Breast epithelium (tissue), 4 donors: ENCODE results near the gene CNNM4. TPM values are rescaled to one million over a fixed set of nuclear protein-coding genes. Genes with fewer than 3 reads are reported as not detected.

Experiments used
- DNase-seq, 2 donors: peaks; one replicate each; pipeline ENCODE4 v3.0.0-alpha.2; 2019; ENCODE audit warnings: low spot score in 2 of 2
- H3K27ac ChIP-seq, 2 donors: fragments of 200-600 bp; sonication (generic) in 1 of 2; one replicate each; pipeline ENCODE4 v1.5.1; 2016 to 2019; ENCODE audit warnings: mild to moderate bottlenecking in 1 of 2
- H3K27me3 ChIP-seq, 2 donors: fragments of 200-600 bp; sonication (generic) in 1 of 2; one replicate each; pipeline versions ENCODE4 v1.5.1 to v1.6.0; 2017 to 2019; ENCODE audit warnings: control low read depth in 1 of 2, mild to moderate bottlenecking in 1 of 2
- H3K36me3 ChIP-seq: fragments of 200-600 bp; one replicate; pipeline ENCODE4 v1.5.1; 2019
- H3K4me1 ChIP-seq, 2 donors: fragments of 200-600 bp; sonication (generic); one replicate each; pipeline ENCODE4 v1.5.1; 2016 to 2019; ENCODE audit warnings: control low read depth in 1 of 2
- H3K4me3 ChIP-seq, 3 donors: fragments of 200-600 bp; sonication (generic); 1 replicate in 2 of 3; 2 replicates in 1 of 3; pipeline ENCODE4 v1.5.1; 2016 to 2019; ENCODE audit warnings: mild to moderate bottlenecking in 3 of 3, moderate library complexity in 2 of 3
- H3K9me3 ChIP-seq, 2 donors: fragments of 200-600 bp; sonication (generic) in 1 of 2; one replicate each; pipeline ENCODE4 v1.5.1; 2016 to 2019; ENCODE audit warnings: control low read depth in 1 of 2
- CTCF ChIP-seq, 3 donors: fragments of 450-650 bp; IDR thresholded peaks; one replicate each; pipeline ENCODE4 v1.5.1; 2016 to 2017; ENCODE audit warnings: antibody characterized with exemption in 3 of 3, mild to moderate bottlenecking in 3 of 3, moderate library complexity in 3 of 3
- POLR2A ChIP-seq: fragments of 450-650 bp; IDR thresholded peaks from one replicate; pipeline ENCODE4 v1.6.1; 2016; ENCODE audit warnings: antibody characterized with exemption, mild to moderate bottlenecking, moderate library complexity
- POLR2AphosphoS5 ChIP-seq, 3 donors: sonication (generic); formaldehyde crosslinking; IDR thresholded peaks; one replicate each; pipeline ENCODE4 v1.6.1; 2017; ENCODE audit warnings: antibody characterized with exemption in 3 of 3
- intact Hi-C: fragments of 100-400 bp; cut with DNase I; formaldehyde crosslinking; loops from one replicate; pipeline ENCODE4 v1.15.1; 2023; ENCODE audit warnings: low total_unique reads
- total RNA-seq, 3 donors: library from RNA; depleted of rRNA; stranded (reverse); fragments of >200 nt; gene quantifications; one replicate each; pipeline ENCODE4 v1.1.0, GENCODE V29; 2016

Gene CNNM4
- total RNA-seq, 3 donors from 2014 or later = 2.7 to 12.1 (median 9.5) TPM

GRCh38 chr2:96846825-96847224 is 86.1 kb downstream of the CNNM4 start:
- no peak overlapping the region for H3K4me3 ChIP-seq
- TF ChIP-seq POLR2A = no peak
- TF ChIP-seq CTCF (IDR thresholded peaks at IDR 0.05) = no peak
- TF ChIP-seq POLR2AphosphoS5 (IDR thresholded peaks at IDR 0.05) = no peak
- no peaks in the 10 kb centered on the region for H3K4me1 ChIP-seq
- intact Hi-C loops = no loop called here
- H3K9me3 ChIP-seq = no peaks in the 10 kb centered on the region
- no peaks in the 10 kb centered on the region for H3K36me3 ChIP-seq
- H3K27me3 ChIP-seq = no peaks in the 10 kb centered on the region
- DNase-seq = no peak
- no peak overlapping the region for H3K27ac ChIP-seq

GRCh38 chr2:96847586-96847985 is 86.9 kb downstream of the CNNM4 start:
- Histone ChIP-seq H3K27ac (no peak overlapping the region), H3K36me3 (no peaks in the 10 kb centered on the region), H3K4me3 (no peak overlapping the region), H3K9me3 (no peaks in the 10 kb centered on the region), H3K27me3 (no peaks in the 10 kb centered on the region), H3K4me1 (no peaks in the 10 kb centered on the region)
- no peak for TF ChIP-seq POLR2A
- TF ChIP-seq POLR2AphosphoS5 (IDR thresholded peaks at IDR 0.05) = no peak
- TF ChIP-seq CTCF (IDR thresholded peaks at IDR 0.05) = no peak
- DNase-seq = no peak
- intact Hi-C loops = no loop called here

DNA sequence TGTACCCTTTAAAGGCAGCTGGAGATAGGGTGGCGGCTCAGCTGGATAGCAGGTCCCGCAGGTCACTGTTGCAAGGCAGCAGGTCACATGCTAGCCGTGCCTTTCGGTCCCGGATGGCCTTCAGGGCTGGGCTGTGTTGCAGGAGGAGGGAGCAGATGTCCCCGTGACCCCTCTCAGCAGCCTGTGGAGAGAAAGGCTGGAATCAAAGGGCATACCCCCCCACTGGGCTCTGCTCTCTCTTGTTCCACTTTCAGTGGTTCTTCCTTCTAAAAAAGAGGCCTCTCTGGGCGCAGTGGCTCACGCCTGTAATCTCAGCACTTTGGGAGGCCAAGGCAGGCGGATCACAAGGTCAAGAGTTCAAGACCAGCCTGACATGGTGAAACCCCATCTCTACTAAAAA is 87.6 kb downstream of the CNNM4 start:
- H3K27me3 ChIP-seq = no peaks in the 10 kb centered on the region
- H3K4me3 ChIP-seq = no peak overlapping the region
- H3K27ac ChIP-seq = no peak overlapping the region
- no peaks in the 10 kb centered on the region for H3K4me1 ChIP-seq
- intact Hi-C loops = no loop called here
- no peak for DNase-seq
- no peak for TF ChIP-seq POLR2A
- no peak for TF ChIP-seq CTCF (IDR thresholded peaks at IDR 0.05)
- no peak for TF ChIP-seq POLR2AphosphoS5 (IDR thresholded peaks at IDR 0.05)
- H3K36me3 ChIP-seq = no peaks in the 10 kb centered on the region
- no peaks in the 10 kb centered on the region for H3K9me3 ChIP-seq

DNA sequence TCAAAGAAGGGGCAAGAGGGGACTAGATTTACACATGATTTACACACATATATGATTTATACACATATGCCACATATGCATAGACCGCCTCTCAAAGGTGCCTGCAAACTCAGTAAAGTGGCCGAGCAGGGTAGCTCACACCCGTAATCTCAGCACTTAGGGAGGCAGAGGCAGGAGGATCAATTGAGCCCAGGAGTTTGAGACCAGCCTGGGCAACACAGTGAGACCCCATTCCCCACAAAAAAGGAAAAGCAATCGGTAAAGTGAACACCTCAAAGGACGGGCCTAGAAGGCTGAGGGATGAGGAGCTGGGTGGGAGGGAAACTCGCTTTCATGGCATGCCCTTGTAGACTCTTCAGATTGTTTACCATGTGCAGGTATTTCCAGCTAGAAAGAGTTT is 92.0 kb downstream of the CNNM4 start:
- no peaks in the 10 kb centered on the region for H3K27me3 ChIP-seq
- H3K9me3 ChIP-seq = no peaks in the 10 kb centered on the region
- no peak overlapping the region for H3K4me3 ChIP-seq
- intact Hi-C loops = no loop called here
- no peak for DNase-seq
- TF ChIP-seq CTCF (IDR thresholded peaks at IDR 0.05) = no peak
- no peak for TF ChIP-seq POLR2A
- TF ChIP-seq POLR2AphosphoS5 (IDR thresholded peaks at IDR 0.05) = no peak
- H3K36me3 ChIP-seq = no peaks in the 10 kb centered on the region
- no peak overlapping the region for H3K27ac ChIP-seq
- H3K4me1 ChIP-seq = no peaks in the 10 kb centered on the region

GRCh38 chr2:96853321-96853720 is 92.6 kb downstream of the CNNM4 start:
- no peaks in the 10 kb centered on the region for H3K4me1 ChIP-seq
- H3K4me3 ChIP-seq = no peak overlapping the region
- H3K36me3 ChIP-seq = no peaks in the 10 kb centered on the region
- no peak overlapping the region for H3K27ac ChIP-seq
- TF ChIP-seq POLR2A (no peak), CTCF (IDR thresholded peaks at IDR 0.05) (no peak), POLR2AphosphoS5 (IDR thresholded peaks at IDR 0.05) (no peak)
- intact Hi-C loops = no loop called here
- no peaks in the 10 kb centered on the region for H3K9me3 ChIP-seq
- no peak for DNase-seq
- no peaks in the 10 kb centered on the region for H3K27me3 ChIP-seq
